CD4-positive, alpha-beta T cell (primary cell): Measurements from ENCODE around the gene ZNF600. TPM values are rescaled to one million over a fixed set of nuclear protein-coding genes. Genes with fewer than 3 reads are reported as not detected.
"Not testable (repeated sequence)": the region's sequence is repeated elsewhere in the genome, so short reads cannot be mapped to it uniquely, and the experiment has no call there.

Source experiments
- ATAC-seq: fragments of 200-7000 bp; cut with Tn5 transposase; one replicate; pipeline ENCODE4 v1.10.0; 2022; ENCODE audit warnings: mild to moderate bottlenecking; ENCODE audit not compliant: poor library complexity
- CTCF ChIA-PET: fragments of 350-600 bp; sonication (Branson Sonifier 250); formaldehyde crosslinking; loops from one replicate; lab custom pipeline; 2021; ENCODE audit warnings: antibody characterized with exemption, inconsistent platforms; lab: Charles Lee
- POLR2A ChIA-PET: fragments of 350-600 bp; sonication (Branson Sonifier 250); formaldehyde crosslinking; loops from one replicate; lab custom pipeline; 2021; ENCODE audit warnings: antibody characterized with exemption, inconsistent platforms; lab: Charles Lee
- DNase-seq, 14 experiments: peaks; one replicate each; pipeline ENCODE4 v3.0.0-alpha.2; 2013 to 2020; ENCODE audit warnings: mixed read lengths in 2 of 14
- H3K27ac ChIP-seq, 2 donors: one replicate each; pipeline versions ENCODE4 v1.5.1 to v1.7.0; 2013; ENCODE audit warnings: low read length in 2 of 2, low read depth in 1 of 2, mild to moderate bottlenecking in 1 of 2
- H3K27me3 ChIP-seq, 2 experiments: 1 replicate in 1 of 2; 2 replicates in 1 of 2; pipeline versions ENCODE4 v1.6.1 to v1.7.0; 2013; ENCODE audit warnings: low read length in 2 of 2, control low read depth in 1 of 2, mild to moderate bottlenecking in 1 of 2, moderate library complexity in 1 of 2; ENCODE audit not compliant: insufficient read depth in 2 of 2, control insufficient read depth in 1 of 2
- H3K36me3 ChIP-seq: one replicate; pipeline ENCODE4 v1.6.1; 2013; ENCODE audit warnings: low read length, control low read depth; ENCODE audit not compliant: insufficient read depth
- H3K4me1 ChIP-seq: one replicate; pipeline ENCODE4 v1.6.1; 2013; ENCODE audit warnings: low read length, control low read depth; ENCODE audit not compliant: insufficient read depth
- H3K4me3 ChIP-seq: one replicate; pipeline ENCODE4 v1.5.1; 2013; ENCODE audit warnings: mild to moderate bottlenecking, low read length, moderate library complexity
- H3K9me3 ChIP-seq, 2 experiments: 1 replicate in 1 of 2; 2 replicates in 1 of 2; pipeline versions ENCODE4 v1.6.1 to v1.7.0; 2013; ENCODE audit warnings: low read length in 2 of 2, mild to moderate bottlenecking in 2 of 2, control low read depth in 1 of 2, moderate library complexity in 1 of 2; ENCODE audit not compliant: control insufficient read depth in 1 of 2, insufficient read depth in 1 of 2
- H3K27ac Mint-ChIP-seq: one replicate; pipeline ENCODE4 v1.8.0; 2020; ENCODE audit warnings: mixed read lengths
- H3K27me3 Mint-ChIP-seq: one replicate; pipeline ENCODE4 v1.8.0; 2021; ENCODE audit warnings: mixed read lengths
- H3K36me3 Mint-ChIP-seq: one replicate; pipeline ENCODE4 v1.8.0; 2021; ENCODE audit warnings: low read depth, mixed read lengths
- H3K4me1 Mint-ChIP-seq: one replicate; pipeline ENCODE4 v1.8.0; 2021; ENCODE audit warnings: low read depth, mixed read lengths
- H3K4me3 Mint-ChIP-seq: one replicate; pipeline ENCODE4 v1.8.0; 2020; ENCODE audit warnings: mild to moderate bottlenecking, mixed read lengths
- H3K9me3 Mint-ChIP-seq: one replicate; pipeline ENCODE4 v1.8.0; 2020; ENCODE audit warnings: mixed read lengths
- CTCF ChIP-seq: fragments of 200-600 bp; IDR thresholded peaks from one replicate; pipeline ENCODE4 v1.8.0; 2022; ENCODE audit warnings: antibody characterized with exemption, mild to moderate bottlenecking
- intact Hi-C, 2 experiments: fragments of 100-400 bp; cut with DNase I in 1 of 2; cut with micrococcal nuclease in 1 of 2; formaldehyde crosslinking; loops; one replicate each; pipeline versions ENCODE4 v1.15.1 to v1.9.0; 2023 to 2025; cut with DNase I, micrococcal nuclease
- total RNA-seq, 174 experiments: library from RNA in 2 of 174; stranded (reverse) in 2 of 174; gene quantifications; one replicate each; pipeline ENCODE4 v1.2.3 and lab custom pipeline; 2021 to 2026

Gene ZNF600
- total RNA-seq, 2 experiments from 2014 or later, result 11.2 to 13.4 TPM

- H3K27me3 ChIP-seq, result no peaks in the 10 kb centered on the region
- peaks cover 23% of the 10 kb centered on the region for H3K4me1 ChIP-seq
- peak; percentile 7 for ATAC-seq
- H3K27ac ChIP-seq, result peak overlapping the region; percentile 25 to 70
- peak overlapping the region; percentile 79 for H3K4me3 ChIP-seq
- H3K36me3 Mint-ChIP-seq, result peaks cover 52% of the 10 kb centered on the region
- H3K4me1 Mint-ChIP-seq, result peaks cover 34% of the 10 kb centered on the region
- H3K36me3 ChIP-seq, result peaks cover 5% of the 10 kb centered on the region
- H3K27ac Mint-ChIP-seq, result peak overlapping the region; percentile 82
- CTCF ChIA-PET, result no interaction called here
- DNase-seq, result peak in 1 of 14 experiments; percentile 2
- H3K9me3 ChIP-seq, result peaks cover 5 to 46% of the 10 kb centered on the region in 2 experiments
- no peaks in the 10 kb centered on the region for H3K27me3 Mint-ChIP-seq
- peaks cover 2% of the 10 kb centered on the region for H3K9me3 Mint-ChIP-seq
- peak overlapping the region; percentile 93 for H3K4me3 Mint-ChIP-seq
- no peak for TF ChIP-seq CTCF
- POLR2A ChIA-PET, result no interaction called here
- intact Hi-C loops, result loop anchor here in 1 of 2 experiments (10.0 kb wide), 1 partner anchor 159 kb away; no protein-coding TSS in a partner anchor
These were observed 520 bp downstream of the ZNF600 start for GRCh38 chr19:52786078-52786463.

DNA sequence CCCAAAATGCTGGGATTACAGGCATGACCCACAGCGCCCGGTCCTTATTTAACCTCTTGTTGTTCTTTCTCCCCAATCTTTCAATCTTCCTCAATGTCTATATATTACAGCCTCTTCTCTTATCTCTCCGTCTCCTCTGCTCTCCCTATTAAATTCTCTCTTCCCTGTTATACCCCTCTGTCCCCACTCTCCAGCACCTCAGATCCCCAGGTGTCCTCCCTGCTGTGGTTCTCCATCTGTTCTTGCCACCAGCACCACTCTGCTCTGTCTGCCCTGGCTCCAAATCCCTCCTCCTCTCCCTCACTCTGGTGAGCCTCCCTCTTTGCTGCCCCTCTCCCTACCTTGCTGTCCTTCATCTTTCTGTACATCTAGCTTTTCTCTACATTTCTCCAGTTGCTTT is 1.1 kb downstream of the ZNF600 start:
- H3K27me3 ChIP-seq, result no peaks in the 10 kb centered on the region
- DNase-seq, result no peak
- H3K9me3 Mint-ChIP-seq, result peaks cover 2% of the 10 kb centered on the region
- ChIA-PET CTCF (no interaction called here), POLR2A (interaction anchor here (0.6 kb wide), 1 partner anchor 28 kb away, joined by 3 read pairs; no protein-coding TSS in a partner anchor)
- H3K4me3 Mint-ChIP-seq, result peak overlapping the region; percentile 93
- intact Hi-C loops, result loop anchor here in 1 of 2 experiments (10.0 kb wide), 1 partner anchor 159 kb away; no protein-coding TSS in a partner anchor
- peaks cover 23% of the 10 kb centered on the region for H3K4me1 ChIP-seq
- peaks cover 34% of the 10 kb centered on the region for H3K4me1 Mint-ChIP-seq
- peaks cover 5% of the 10 kb centered on the region for H3K36me3 ChIP-seq
- H3K27me3 Mint-ChIP-seq, result no peaks in the 10 kb centered on the region
- peak overlapping the region; percentile 79 for H3K4me3 ChIP-seq
- TF ChIP-seq CTCF, result no peak
- peaks cover 5 to 47% of the 10 kb centered on the region in 2 experiments for H3K9me3 ChIP-seq
- ATAC-seq, result no peak
- H3K27ac Mint-ChIP-seq, result peak overlapping the region; percentile 82
- H3K36me3 Mint-ChIP-seq, result peaks cover 57% of the 10 kb centered on the region
- no peak overlapping the region for H3K27ac ChIP-seq

DNA sequence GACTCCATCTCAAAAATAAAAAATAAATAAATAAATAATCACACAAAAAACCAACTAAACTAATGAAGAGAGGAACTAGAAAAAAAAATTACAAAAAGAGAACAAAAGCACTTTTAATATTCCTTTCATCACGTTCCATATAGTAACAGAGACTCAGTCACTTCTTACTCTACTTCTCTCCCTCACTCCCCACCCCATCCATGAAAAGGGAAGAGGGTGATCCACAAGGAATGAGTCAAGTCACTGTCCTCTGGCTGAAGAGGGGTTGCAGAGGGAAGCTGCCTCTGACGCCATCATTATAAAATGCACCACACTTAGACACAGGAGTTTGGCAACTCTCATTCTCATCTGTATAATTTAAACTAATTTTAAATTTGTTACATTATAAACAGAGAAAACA is 3.7 kb downstream of the ZNF600 start:
- H3K9me3 Mint-ChIP-seq, H3K27ac ChIP-seq, H3K4me3 ChIP-seq, ATAC-seq, H3K27ac Mint-ChIP-seq, H3K4me3 Mint-ChIP-seq, CTCF ChIA-PET, POLR2A ChIA-PET, H3K27me3 ChIP-seq, DNase-seq, H3K27me3 Mint-ChIP-seq: not testable (repeated sequence)
- H3K36me3 ChIP-seq, result peaks cover 12% of the 10 kb centered on the region
- H3K9me3 ChIP-seq, result peaks cover 10 to 49% of the 10 kb centered on the region in 2 experiments
- Mint-ChIP-seq H3K36me3 (peaks cover 84% of the 10 kb centered on the region), H3K4me1 (peaks cover 53% of the 10 kb centered on the region)
- intact Hi-C loops, result loop anchor here in 1 of 2 experiments (10.0 kb wide), 1 partner anchor 162 kb away; no protein-coding TSS in a partner anchor
- H3K4me1 ChIP-seq, result peaks cover 31% of the 10 kb centered on the region
